CD4-positive, alpha-beta T cell treated with Interleukin-21 for 1 hour (primary cell): ENCODE results near the gene DHRS11.

ENCODE experiments used
- DNase-seq: peaks from one replicate; pipeline ENCODE4 v3.0.0-alpha.2; 2020

Gene DHRS11, protein sequence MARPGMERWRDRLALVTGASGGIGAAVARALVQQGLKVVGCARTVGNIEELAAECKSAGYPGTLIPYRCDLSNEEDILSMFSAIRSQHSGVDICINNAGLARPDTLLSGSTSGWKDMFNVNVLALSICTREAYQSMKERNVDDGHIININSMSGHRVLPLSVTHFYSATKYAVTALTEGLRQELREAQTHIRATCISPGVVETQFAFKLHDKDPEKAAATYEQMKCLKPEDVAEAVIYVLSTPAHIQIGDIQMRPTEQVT

DNA sequence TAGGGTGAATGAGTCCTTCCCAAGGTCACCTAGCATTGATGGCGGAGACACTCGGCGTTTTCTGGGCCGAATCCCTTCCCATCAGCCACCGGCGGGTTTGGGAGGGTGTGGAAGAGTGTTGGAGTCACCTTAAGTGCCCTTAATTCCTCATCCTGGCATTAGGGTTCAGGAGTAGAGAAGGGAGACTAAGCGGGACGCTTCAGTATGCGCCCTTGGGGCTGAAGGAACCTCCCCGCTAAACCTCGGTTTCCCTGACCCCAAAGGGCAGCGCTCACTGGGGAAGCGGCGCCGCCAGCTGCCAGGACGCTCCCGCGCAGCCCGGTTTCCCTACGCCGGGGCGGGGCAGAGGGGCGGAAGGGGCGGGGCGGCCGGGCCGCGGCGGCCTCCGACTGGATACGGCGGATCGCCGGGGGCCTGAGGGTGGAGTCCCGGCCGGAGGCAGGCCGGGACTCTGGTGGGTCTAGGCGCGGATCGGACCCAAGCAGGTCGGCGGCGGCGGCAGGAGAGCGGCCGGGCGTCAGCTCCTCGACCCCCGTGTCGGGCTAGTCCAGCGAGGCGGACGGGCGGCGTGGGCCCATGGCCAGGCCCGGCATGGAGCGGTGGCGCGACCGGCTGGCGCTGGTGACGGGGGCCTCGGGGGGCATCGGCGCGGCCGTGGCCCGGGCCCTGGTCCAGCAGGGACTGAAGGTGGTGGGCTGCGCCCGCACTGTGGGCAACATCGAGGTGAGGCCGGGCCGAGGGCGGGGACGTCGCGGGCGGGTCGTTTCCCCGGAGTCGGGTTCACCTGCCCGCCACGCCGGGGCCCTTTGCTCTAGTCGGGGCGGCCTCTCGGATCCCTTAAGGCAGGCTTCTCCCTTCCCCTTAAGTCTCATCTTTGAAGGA is at the start of gene DHRS11:
DHRS11 (plus strand) TSS at position 446 of the 882 bp plus-strand sequence; CDS start at position 577, 131 bp downstream.
- DNase-seq = peak; percentile 76

GRCh38 chr17:36542755-36543154 is 48.9 kb upstream of the DHRS11 start:
- no peak for DNase-seq

- DNase-seq = peak; percentile 28
These were observed 47.7 kb upstream of the DHRS11 start for GRCh38 chr17:36544044-36544306.

GRCh38 chr17:36544307-36545076 is 47.2 kb upstream of the DHRS11 start, which contains the start of gene GGNBP2:
Gene GGNBP2, plus strand, starts transcription at chr17:36544919. Its CDS starts 806 bp downstream, at chr17:36545725.
- DNase-seq = peak; percentile 92

DNA sequence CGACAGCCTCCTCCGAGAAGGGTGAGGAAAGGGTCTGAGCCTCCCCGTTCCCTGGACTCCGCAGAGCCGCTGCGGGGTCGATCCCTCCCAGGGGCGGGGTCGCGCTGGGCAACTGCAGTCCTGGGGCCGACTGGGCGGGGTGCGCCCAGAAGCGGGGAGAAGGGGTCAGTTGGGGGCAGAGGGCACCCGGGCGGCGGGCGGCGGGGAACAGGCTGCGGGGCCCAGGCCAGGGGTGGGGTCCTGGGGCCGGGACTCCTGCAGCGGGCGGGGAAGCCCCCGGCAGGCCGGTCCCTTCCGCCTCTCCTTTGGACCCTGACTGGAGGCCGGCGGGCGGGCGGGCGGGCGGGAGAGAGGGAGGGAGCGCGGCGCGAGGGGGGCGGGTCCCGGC is 46.6 kb upstream of the DHRS11 start:
- DNase-seq = no peak

GRCh38 chr17:36545465-36546417 is 45.9 kb upstream of the DHRS11 start:
- DNase-seq = peak; percentile 97

- DNase-seq = no peak
These were observed 45.1 kb upstream of the DHRS11 start for GRCh38 chr17:36546418-36547093.

- DNase-seq = no peak
These were observed 43.9 kb upstream of the DHRS11 start for GRCh38 chr17:36547776-36548175.

DNA sequence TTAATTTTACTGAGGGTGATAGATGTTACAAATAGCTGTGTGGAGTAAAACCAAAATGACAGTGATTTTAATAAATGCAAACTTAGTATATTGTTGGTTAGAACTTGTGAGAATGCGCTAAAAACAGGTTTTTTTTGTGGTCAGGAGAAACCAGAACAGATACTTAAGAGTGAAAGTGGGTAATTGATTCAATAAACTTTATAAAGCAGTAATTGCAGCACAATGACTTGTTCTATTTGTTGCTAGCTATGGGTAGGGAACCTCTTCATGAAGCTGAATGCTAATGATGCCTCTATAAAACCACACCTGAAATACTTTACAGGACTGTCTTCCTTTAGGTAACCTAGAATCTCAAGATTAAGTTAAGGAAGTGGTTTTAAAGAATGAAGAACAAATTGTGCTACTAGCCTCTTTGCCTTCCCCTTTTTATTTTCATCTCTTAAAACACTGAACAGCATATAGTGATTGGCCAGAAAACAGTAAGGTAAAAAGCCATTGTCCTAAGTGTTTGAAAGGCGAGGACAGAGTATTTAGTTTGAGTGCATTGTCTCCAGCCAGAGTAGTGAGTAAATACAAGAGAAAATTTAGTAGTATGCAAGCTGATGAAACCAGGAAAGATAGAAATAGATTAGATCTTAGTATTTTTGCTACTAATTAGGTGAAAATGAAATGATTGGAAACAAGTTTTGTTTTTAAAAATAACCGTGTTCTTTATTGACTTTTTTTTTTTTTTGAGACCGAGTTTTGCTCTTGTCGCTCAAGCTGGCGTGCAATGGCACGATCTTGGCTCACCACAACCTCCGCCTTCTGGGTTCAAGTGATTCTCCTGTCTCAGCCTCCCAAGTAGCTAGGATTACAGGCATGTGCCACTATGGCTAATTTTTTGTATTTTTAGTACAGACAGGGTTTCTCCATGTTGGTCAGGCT is 40.9 kb upstream of the DHRS11 start:
- DNase-seq = peak; percentile 46

- no peak for DNase-seq
These were observed 38.2 kb upstream of the DHRS11 start for GRCh38 chr17:36553459-36553858.

DNA sequence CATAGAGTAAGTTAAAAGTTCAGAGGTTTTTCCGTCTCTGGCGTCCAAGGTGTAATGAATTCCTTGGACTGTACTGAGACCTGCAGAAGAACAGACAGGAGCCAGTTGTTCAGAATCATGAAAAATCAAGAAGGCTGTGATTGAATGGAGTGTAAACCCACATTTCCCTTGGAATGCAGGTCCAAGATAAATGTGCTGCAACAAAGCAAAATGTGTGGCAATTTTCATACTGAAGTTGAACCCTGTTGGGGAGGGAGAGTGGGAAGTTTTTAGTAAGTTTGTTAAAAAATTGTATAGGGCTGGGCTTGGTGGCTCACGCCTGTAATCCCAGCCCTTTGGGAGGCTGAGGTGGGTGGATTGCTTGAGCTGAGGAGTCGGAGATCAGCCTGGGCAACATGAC is 25.6 kb upstream of the DHRS11 start:
- no peak for DNase-seq

- DNase-seq = no peak
These were observed 16.7 kb upstream of the DHRS11 start for GRCh38 chr17:36575028-36575427.

GRCh38 chr17:36576793-36577192 is 14.9 kb upstream of the DHRS11 start:
- no peak for DNase-seq

GRCh38 chr17:36578671-36579070 is 13.0 kb upstream of the DHRS11 start:
- no peak for DNase-seq

- no peak for DNase-seq
These were observed 7.9 kb upstream of the DHRS11 start for GRCh38 chr17:36583787-36584186.

DNA sequence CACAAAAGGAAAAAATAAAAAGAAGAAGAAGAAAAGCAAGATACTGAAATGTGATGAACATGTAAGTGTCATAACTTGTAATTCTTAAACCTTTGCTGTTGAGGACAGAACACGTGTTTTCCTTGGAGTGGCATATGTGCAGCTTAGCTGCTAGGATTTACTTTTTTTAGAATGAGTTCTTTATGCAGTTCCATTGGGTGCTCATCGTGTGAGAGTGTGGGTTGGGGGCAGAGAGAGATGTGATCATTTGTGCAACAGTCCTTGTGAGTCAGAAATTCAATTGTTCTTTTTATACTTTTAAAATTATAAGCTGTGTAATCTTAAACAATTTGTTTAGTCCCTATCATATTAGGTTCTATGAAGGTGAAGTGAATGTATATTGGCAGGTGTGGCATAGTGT is 5.5 kb upstream of the DHRS11 start:
- DNase-seq = no peak

GRCh38 chr17:36590082-36590481 is 1.6 kb upstream of the DHRS11 start:
- no peak for DNase-seq

DNA sequence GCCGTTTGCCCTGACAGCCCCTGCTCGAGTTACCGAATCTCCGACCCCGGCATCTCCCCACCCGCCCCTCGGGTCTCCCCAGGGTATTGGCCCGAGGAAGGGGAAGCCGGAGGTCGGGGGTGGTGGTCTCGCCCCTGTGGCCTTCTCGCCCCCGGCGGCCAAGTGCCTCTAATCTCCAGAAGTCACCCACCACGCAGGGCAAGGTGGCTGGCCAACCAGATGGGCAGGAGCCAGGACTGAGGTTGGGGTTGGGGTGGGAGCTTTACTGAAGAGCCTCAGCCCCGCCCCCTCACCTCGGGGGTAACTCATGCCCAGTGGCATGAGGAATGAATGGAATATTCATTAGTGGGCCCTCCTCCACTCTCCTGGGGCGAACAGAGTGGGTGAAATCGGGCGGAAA is 637 bp downstream of the DHRS11 start:
- no peak for DNase-seq

GRCh38 chr17:36592716-36593321 is 1.1 kb downstream of the DHRS11 start:
- DNase-seq = no peak

DNA sequence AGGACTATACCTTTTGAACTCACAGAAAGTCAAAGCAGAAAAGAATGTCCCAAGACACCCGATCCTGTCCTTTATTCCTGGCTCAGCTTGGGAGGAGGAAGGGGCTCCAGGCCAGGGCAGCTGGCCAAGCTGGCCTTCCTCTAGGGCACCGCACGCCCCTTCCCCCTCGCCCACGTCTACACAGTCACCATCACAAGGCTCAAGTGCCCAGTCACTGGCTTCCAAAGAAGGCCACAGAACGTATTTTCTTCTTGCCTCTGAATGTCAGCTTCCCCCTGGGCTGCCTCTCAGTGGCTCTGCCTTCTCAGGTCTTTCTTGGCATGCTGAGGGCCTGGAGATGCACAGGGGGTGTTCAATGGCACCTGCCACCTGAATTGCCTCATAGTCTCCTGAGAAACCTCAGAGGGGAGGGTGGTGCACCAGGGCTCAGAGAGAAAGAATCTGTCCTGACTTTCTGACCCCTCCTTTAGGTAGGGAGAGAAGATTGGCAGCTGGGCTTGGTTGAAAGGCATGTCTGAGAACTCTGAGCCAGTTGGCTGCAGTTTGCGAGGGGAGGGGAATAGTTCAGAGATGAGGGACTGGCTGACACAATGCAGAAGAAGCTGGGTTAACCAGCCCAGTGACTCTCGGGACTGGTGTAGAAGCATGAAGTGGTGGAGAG is 2.1 kb downstream of the DHRS11 start:
- DNase-seq = no peak
